H7 (cell line): ENCODE data around the gene CFAP99. TPM values are rescaled to one million over a fixed set of nuclear protein-coding genes. Genes with fewer than 3 reads are reported as not detected.
"Not testable (repeated sequence)": the region's sequence is repeated elsewhere in the genome, so short reads cannot be mapped to it uniquely, and the experiment has no call there.

ENCODE experiments used
- DNase-seq: peaks from one replicate; pipeline ENCODE4 v3.0.0; 2012
- H3K27me3 ChIP-seq: 2 replicates; pipeline ENCODE4 v1.6.0; 2011; ENCODE audit warnings: mild to moderate bottlenecking, low read length; ENCODE audit not compliant: control insufficient read depth, insufficient read depth
- H3K36me3 ChIP-seq: replicated peaks from 2 replicates; pipeline ENCODE4 v1.5.1; 2011; ENCODE audit warnings: low read length; ENCODE audit not compliant: control insufficient read depth, insufficient read depth
- H3K4me3 ChIP-seq: 2 replicates; pipeline ENCODE4 v1.5.1; 2011; ENCODE audit warnings: low read depth, mild to moderate bottlenecking, control low read depth, low read length, moderate library complexity; ENCODE audit not compliant: insufficient read depth
- total RNA-seq: library from RNA; depleted of rRNA; stranded (reverse); fragments of >200 nt; shearing (Covaris generic); gene quantifications from 2 replicates; pipeline ENCODE4 v1.2.3, GENCODE V29; 2014; rRNA removed

The CFAP99 gene
- total RNA-seq = not detected in 2 replicates

DNA sequence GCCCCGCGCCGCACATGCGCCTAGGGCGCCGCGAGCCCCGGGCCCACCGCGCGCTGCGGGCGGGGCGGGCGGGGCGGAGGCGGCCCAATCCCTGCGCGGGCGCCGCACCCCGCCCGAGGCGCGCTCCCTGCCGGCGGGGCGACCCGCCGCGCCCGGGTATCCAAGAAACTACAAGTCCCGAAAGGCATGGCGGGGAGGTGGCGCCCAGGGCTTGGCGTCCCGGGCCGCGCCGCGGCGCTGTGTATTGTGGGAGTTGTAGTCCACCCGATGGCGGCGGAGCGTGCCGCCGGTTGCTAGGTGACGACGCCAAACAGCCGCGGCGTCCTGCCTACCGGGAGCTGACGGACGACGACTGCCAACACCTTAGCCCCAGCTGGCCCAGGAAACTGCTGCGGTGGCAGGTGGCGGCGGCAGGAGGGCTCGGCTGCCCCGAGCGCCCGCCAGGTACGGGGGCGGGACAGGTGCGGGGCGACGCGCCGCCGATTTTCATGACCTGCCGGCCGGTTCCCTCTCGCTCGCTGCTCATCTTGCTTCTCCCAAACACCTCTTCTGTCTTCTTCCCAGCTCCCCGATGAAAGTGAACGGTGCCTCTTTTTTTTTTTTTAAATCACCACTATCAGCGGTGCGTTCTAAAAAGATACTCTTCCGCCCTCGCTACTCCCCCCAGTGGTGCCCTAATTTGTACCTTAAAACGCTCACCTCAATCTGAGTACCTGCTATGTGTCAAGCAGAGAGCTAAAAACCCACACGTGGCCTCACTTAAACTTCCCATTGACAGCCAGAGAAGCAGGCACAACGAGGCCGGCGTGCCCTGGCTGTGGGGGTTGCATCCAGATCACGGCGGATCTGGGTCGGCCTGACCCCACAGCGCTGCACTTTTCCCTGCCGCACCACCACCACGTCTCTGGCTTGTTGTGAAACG is at the start of gene CFAP99:
Gene CFAP99, plus strand, starts transcription at position 306 of the 922 bp plus-strand sequence.
- H3K27me3 ChIP-seq = peaks cover 56% of the 10 kb centered on the region
- H3K36me3 ChIP-seq = no peaks in the 10 kb centered on the region
- peak; percentile 99 for DNase-seq
- H3K4me3 ChIP-seq = peak within 1 kb of the TSS; percentile 58

DNA sequence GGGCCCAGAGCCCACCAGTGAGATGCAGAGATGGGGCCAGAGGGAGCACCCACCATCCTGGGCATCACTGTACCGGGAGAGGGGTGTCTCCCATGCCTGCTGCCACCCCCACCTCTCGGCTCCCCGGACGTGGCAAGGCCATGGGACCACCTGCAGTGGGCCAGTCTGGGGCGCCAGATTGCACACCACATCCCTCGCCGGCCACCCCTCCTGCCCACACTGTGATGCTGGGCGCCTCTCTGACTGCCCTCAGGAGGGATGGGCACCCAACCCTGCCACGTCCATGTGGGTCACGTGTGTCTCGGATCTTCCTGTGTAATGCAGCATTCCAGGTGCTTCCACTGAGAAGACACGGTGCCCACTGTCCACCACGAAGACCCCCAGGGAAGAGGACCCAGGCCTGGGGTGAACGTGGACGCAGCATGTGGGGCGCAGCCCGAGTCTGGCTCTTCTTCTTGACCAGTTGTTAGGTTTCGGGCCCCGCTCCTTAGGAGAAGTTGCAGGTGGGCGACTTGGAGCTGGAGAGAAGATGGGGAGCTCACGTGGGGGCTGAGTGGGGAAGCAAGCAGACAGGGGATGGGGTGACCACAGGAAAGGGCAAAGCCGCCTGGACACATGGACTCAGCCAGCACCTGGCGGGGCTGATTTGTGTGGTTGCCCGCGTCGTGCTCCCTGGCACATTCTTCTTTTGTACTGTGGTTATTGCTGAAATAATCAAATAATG is 48.0 kb upstream of the CFAP99 start:
- DNase-seq = no peak
- H3K4me3 ChIP-seq = no peak overlapping the region
- H3K27me3 ChIP-seq = no peaks in the 10 kb centered on the region
- H3K36me3 ChIP-seq = no peaks in the 10 kb centered on the region

DNA sequence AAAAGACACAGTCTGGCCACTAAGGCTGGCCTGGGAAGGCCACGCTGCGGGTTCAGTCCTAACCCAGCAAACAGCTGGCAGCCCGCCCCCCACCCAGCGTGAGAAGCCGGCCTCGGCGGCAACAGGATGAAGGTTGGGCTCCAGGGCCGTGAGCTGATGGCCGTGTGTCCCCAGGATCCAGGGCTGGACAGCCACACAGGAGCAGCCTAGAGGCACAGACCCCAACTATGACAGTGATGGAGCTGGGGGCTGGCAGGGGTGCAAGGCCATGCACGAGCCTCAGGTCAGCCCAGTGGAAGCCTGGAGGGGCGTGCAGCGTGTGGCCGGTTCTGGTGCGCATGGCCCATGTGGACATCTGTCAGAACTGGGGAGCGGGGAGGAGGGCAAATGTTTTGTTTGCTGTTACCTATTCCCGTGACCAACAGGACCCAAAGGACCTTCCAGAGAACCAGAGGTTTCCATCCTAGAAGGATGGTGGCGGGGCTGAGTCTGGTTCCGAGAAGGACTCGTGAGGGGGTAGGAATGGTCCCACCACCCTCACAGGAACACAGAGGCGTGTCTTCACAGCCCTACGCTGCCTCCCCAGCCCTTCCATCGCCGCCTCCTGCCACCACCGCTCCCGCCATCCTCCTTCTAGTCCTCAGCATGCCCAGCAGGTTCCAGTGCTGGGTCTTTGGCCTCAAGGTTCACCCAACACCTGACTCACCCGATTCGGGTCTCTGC is 46.8 kb upstream of the CFAP99 start:
- no peaks in the 10 kb centered on the region for H3K27me3 ChIP-seq
- no peak overlapping the region for H3K4me3 ChIP-seq
- DNase-seq = peak; percentile 65
- H3K36me3 ChIP-seq = no peaks in the 10 kb centered on the region

DNA sequence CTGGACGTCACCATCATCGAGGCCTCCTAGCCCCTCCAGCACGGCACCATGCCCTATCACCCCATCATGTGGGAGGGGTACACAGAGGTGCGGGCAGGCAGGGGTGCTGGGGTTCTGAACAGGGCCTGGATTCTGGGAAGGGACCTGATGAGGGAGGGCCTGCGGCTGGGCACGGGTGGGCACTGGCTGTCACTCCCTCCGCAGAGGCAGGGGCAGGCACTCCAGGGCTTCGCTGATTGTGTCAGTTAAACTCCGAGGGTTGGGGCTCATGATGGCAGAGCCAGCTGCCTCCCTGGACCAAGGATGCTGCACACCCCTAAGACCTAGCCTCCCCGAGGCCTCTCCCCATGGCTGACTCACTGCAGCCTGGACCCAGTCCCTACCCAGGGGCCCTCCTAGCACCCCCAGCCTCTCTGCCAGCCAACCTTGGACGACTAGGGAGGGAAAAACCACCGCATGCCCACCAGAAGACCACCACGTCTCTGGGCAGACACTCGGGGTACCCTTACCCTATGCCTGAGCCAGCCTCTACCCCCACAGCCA is 46.2 kb upstream of the CFAP99 start:
- Histone ChIP-seq H3K4me3 (no peak overlapping the region), H3K27me3 (no peaks in the 10 kb centered on the region)
- DNase-seq = no peak

DNA sequence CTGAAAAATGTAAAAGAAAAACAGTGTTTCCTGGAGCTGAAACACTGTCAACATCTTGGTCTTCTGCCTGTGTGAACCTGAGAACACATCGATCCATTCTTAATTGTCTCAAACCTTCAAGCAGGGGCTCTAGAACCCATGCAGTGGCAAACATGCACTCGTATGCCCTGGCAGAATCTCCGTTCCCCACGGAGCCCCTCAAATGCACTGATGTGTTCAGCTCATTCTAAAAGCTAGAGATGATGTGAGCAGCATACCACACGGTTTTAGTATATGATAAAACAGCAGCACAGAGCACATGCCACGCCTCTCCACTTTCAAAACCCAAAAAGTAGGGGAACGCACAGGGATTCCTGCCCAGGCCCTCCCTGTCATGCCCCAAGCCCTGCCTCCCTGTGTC is 45.2 kb upstream of the CFAP99 start:
- no peak for DNase-seq
- Histone ChIP-seq H3K4me3 (no peak overlapping the region), H3K36me3 (no peaks in the 10 kb centered on the region), H3K27me3 (no peaks in the 10 kb centered on the region)

More for the DNA sequence above, 46.2 kb upstream of the CFAP99 start:
- no peaks in the 10 kb centered on the region for H3K36me3 ChIP-seq

DNA sequence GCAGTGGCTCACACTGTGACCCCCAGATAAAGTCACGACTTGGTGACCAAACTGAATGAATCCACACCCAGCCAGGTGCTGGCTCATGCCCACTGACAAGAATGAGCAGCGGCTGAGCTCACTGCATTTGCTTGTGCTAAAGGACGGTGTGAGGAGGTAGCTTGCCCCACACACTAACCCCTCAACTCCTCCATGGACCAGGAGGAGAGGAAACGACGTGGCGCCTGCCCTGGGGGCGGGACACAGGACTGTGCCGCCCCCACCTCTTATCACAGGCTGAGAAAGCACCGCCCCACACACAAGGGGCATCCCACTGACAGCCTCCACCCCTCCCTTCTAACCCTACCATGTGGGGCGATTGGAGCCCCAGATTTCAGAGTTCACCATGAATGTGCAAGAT is 43.3 kb upstream of the CFAP99 start:
- no peaks in the 10 kb centered on the region for H3K36me3 ChIP-seq
- H3K4me3 ChIP-seq = no peak overlapping the region
- no peak for DNase-seq
- H3K27me3 ChIP-seq = no peaks in the 10 kb centered on the region

DNA sequence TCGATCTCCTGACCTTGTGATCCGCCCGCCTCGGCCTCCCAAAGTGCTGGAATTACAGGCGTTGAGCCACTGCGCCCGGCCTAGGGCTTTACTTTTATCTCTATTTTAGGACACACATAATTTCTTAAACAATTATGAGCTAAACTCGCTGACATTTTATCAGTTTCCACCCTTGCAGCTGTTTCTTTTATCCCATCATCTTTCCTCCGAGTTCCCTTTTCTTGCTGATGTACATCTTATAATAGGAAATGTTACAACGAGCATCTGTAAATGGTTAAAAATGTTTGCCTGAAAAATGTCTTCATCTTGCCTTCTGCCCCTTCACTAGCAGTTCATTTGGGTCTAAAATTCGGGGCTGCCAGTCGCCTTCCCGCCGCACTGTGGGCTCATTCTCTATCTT is 41.5 kb upstream of the CFAP99 start:
- Histone ChIP-seq H3K27me3 (no peaks in the 10 kb centered on the region), H3K4me3 (no peak overlapping the region), H3K36me3 (no peaks in the 10 kb centered on the region)
- no peak for DNase-seq

DNA sequence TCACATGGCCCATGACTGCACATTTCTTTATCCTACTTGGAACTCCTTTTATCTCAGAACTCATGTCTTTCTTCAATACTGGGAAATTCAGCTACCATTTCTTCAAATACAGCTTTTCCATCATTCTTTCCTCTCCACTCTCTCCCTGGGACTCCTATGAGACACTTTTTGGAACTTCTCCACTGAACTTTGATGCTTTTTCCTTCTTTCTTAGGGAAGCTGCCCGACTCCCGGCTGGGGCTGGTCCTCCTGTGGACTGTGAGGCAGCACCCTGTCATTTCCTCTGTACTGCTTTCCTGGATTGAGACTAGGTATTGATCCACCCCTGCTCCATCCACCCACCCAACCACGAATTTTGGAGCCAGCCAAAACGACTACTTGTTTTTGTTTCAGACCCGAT is 40.4 kb upstream of the CFAP99 start:
- no peaks in the 10 kb centered on the region for H3K36me3 ChIP-seq
- no peaks in the 10 kb centered on the region for H3K27me3 ChIP-seq
- no peak overlapping the region for H3K4me3 ChIP-seq
- DNase-seq = no peak

DNA sequence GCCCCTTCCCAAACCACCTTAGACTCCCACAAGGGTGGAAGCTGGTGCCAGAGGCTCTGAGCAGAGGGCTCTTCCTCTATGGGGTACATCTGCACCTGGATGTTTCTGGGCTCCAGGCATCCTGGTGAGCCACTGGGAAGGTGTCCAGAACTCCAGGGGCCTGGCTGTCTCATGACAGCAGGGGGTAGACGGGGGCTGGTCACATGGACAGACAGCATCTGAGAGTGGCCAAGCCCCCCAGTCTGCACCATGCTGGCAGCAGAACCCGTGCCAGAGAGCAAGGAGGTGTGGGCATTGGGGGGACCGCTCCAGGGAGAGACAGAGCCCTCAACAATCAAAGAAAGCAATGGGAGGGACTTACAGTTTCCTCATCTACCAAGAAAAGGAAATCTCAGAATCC is 39.9 kb upstream of the CFAP99 start:
- no peak overlapping the region for H3K4me3 ChIP-seq
- DNase-seq = no peak
- no peaks in the 10 kb centered on the region for H3K36me3 ChIP-seq
- no peaks in the 10 kb centered on the region for H3K27me3 ChIP-seq

DNA sequence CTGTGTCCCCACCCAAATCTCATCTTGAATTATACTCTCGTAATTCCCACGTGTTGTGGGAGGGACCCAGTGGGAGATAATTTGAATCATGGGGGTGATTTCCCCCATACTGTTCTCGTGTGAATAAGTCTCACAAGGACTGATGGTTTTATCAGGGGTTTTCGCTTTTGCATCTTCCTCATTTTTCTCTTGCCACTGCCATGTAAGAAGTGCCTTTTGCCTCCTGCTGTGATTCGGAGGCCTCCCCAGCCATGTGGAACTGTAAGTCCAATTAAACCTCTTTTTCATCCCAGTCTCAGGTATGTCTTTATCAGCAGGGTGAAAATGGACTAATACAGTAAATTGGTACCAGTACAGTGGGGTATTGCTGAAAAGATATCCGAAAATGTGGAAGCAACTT is 38.2 kb upstream of the CFAP99 start:
- DNase-seq, H3K4me3 ChIP-seq, H3K36me3 ChIP-seq, H3K27me3 ChIP-seq: not testable (repeated sequence)

DNA sequence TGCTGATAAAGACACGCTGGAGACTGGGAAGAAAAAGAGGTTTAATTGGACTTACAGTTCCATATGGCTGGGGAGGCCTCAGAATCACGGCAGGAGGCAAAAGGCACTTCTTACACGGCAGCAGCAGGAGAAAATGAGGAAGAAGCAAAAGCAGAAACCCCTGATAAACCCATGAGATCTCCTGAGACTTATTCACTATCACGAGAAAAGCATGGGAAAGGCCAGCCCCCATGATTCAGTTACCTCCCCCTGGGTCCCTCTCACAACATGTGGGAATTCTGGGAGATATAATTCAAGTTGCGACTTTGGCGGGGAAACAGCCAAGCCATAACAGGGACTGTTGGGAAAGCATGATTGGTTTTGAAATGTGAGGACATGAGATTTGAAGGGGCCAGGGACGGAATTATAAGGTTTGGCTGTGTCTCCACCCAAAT is 36.0 kb upstream of the CFAP99 start:
- not testable (repeated sequence) for DNase-seq, H3K36me3 ChIP-seq, H3K4me3 ChIP-seq, H3K27me3 ChIP-seq

DNA sequence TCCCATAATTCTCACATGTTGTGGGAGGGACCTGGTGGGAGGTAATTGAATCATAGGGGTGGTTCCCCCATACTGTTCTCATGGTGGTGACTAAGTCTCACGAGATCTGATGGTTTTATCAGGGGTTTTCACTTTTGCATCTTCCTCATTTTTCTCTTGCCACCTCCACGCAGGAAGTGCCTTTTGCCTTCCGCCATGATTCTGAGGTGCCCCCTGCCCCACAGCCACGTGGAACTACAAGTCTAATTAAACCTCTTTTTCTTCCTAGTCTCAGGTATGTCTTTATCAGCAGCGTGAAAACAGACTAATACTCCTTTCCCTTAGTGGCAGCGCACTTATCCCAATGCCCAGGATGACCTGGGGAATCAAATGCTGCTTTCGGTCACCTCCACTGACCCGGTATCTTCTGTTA is 35.5 kb upstream of the CFAP99 start:
- H3K27me3 ChIP-seq, H3K36me3 ChIP-seq, DNase-seq, H3K4me3 ChIP-seq: not testable (repeated sequence)

DNA sequence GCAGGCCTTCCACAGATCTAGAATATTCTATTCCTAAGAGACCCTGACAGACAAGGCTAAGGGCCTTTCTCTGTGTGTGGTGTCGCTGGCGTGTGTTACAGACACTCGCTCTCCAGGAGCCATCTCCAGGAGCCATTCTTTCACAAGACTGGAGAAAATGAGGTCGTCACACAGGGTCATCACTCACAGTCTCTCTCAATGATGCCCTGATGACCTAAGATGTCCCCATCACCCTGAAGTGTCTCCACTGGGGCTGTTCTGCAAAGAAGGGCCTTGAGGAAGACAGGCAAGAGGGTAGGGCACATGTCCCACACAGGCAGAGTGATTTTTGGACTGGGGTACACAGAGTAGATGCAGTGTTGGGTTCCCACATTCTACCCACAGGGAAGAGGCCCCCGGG is 35.0 kb upstream of the CFAP99 start:
- Histone ChIP-seq H3K36me3 (no peaks in the 10 kb centered on the region), H3K27me3 (no peaks in the 10 kb centered on the region; the same call in 1 of the 2 replicates), H3K4me3 (no peak overlapping the region)
- no peak for DNase-seq

DNA sequence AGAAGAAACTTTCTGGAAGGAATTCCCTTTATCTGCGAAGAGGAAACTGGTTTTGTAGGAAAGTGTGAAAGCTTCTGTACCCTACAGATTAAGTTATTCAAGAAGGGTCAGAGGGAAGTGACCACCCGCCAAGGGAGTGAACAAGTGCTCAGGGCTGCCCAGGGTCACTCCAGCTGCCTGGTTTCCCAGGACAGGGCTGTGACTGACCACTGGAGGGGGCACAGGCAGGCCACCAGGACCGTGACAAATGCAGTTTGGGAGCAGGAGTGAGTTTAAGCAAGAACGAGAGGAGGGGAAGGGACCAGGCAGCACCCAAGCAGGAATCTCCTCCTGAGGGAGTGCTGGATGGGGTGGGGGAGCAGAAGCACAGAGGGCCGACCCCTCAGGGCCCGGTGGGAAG is 34.5 kb upstream of the CFAP99 start:
- no peak for DNase-seq
- Histone ChIP-seq H3K36me3 (no peaks in the 10 kb centered on the region), H3K4me3 (no peak overlapping the region), H3K27me3 (no peaks in the 10 kb centered on the region; the same call in 1 of the 2 replicates)
